HL-60 (cell line): ENCODE results near the gene DIP2A.

Experiments used
- GABPA ChIP-seq: IDR thresholded peaks from 2 replicates; pipeline ENCODE4 v1.6.1; 2012; ENCODE audit warnings: low read depth
- POLR2AphosphoS5 ChIP-seq: IDR thresholded peaks from 2 replicates; pipeline ENCODE4 v1.6.1; 2012; ENCODE audit warnings: low read depth
- SPI1 ChIP-seq: IDR thresholded peaks from 2 replicates; pipeline ENCODE4 v1.6.1; 2012; ENCODE audit warnings: low read depth, mild to moderate bottlenecking, borderline replicate concordance
- TF ChIP-seq, protein P1 (sequence below): IDR thresholded peaks from one replicate; pipeline ENCODE4 v1.5.1; 2011; ENCODE audit warnings: low read length, control low read depth, inconsistent platforms; ENCODE audit not compliant: insufficient read depth
- TF ChIP-seq, protein P2 (sequence below): IDR thresholded peaks from 2 replicates; pipeline ENCODE4 v1.6.1; 2012; ENCODE audit warnings: low read depth; ENCODE audit not compliant: insufficient replicate concordance

DNA sequence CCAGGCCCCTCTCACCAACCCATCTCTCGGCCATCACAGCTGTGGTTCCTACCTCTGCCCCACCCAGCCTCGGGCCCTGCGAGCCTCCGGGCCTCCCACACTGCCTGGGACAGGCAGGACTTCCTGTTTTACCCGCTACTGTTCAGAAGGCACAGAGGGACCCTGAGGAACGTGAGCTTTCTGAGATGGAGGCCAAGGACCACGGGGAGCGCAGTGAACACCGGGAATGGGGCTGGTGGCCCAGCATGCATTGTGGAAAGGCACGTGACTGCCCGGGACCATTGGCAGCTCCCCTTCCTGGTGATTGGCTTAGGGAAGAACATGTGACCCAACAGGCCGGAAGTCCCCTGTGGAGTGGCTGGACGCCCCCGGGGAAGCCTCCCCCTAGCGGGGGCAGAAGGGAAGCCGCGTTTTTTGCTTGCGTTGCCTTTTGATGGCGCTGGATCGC, 139.2 kb downstream of the DIP2A start:
- TF ChIP-seq, protein P1, sequence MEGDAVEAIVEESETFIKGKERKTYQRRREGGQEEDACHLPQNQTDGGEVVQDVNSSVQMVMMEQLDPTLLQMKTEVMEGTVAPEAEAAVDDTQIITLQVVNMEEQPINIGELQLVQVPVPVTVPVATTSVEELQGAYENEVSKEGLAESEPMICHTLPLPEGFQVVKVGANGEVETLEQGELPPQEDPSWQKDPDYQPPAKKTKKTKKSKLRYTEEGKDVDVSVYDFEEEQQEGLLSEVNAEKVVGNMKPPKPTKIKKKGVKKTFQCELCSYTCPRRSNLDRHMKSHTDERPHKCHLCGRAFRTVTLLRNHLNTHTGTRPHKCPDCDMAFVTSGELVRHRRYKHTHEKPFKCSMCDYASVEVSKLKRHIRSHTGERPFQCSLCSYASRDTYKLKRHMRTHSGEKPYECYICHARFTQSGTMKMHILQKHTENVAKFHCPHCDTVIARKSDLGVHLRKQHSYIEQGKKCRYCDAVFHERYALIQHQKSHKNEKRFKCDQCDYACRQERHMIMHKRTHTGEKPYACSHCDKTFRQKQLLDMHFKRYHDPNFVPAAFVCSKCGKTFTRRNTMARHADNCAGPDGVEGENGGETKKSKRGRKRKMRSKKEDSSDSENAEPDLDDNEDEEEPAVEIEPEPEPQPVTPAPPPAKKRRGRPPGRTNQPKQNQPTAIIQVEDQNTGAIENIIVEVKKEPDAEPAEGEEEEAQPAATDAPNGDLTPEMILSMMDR: no peak
- TF ChIP-seq POLR2AphosphoS5: no peak
- TF ChIP-seq, protein P2, sequence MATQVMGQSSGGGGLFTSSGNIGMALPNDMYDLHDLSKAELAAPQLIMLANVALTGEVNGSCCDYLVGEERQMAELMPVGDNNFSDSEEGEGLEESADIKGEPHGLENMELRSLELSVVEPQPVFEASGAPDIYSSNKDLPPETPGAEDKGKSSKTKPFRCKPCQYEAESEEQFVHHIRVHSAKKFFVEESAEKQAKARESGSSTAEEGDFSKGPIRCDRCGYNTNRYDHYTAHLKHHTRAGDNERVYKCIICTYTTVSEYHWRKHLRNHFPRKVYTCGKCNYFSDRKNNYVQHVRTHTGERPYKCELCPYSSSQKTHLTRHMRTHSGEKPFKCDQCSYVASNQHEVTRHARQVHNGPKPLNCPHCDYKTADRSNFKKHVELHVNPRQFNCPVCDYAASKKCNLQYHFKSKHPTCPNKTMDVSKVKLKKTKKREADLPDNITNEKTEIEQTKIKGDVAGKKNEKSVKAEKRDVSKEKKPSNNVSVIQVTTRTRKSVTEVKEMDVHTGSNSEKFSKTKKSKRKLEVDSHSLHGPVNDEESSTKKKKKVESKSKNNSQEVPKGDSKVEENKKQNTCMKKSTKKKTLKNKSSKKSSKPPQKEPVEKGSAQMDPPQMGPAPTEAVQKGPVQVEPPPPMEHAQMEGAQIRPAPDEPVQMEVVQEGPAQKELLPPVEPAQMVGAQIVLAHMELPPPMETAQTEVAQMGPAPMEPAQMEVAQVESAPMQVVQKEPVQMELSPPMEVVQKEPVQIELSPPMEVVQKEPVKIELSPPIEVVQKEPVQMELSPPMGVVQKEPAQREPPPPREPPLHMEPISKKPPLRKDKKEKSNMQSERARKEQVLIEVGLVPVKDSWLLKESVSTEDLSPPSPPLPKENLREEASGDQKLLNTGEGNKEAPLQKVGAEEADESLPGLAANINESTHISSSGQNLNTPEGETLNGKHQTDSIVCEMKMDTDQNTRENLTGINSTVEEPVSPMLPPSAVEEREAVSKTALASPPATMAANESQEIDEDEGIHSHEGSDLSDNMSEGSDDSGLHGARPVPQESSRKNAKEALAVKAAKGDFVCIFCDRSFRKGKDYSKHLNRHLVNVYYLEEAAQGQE: no peak
- TF ChIP-seq GABPA: no peak
- peak; percentile 49; the same call in 1 of the 2 replicates for TF ChIP-seq SPI1
